HFF-Myc (cell line): Measurements from ENCODE around the gene GDF9.

Experiments used
- DNase-seq: peaks from one replicate; pipeline ENCODE4 v3.0.0-alpha.2; 2011; ENCODE audit warnings: low read depth; ENCODE audit errors: extremely low read depth
- H3K4me3 ChIP-seq: replicated peaks from 2 replicates; pipeline ENCODE4 v1.5.1; 2011; ENCODE audit warnings: low read depth, mild to moderate bottlenecking, control low read depth, low read length
- TF ChIP-seq, protein P1 (sequence below): IDR thresholded peaks from 2 replicates; pipeline ENCODE4 v1.5.1; 2012; ENCODE audit warnings: mild to moderate bottlenecking, low read depth, low read length, control low read depth; ENCODE audit errors: missing control alignments

Gene GDF9

DNA sequence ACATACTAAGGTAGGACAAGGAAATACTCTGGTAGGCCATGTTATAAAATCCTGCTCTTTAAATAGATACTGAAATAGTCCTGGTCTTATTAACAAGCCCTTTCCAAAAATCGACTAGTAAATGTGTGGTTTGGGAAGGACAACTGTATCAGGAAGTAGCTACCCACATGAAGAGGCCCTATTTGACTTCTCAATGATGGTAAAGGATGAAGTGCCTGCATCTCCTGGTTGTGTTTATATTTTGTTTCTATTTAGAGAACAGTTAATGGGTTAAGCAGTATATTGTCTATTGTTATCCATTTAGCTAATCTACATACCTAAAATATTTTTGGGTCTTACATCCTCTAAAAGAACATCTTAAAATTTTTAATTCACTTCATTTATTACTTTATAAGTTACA, 12.5 kb downstream of the GDF9 start:
- TF ChIP-seq, protein P1, sequence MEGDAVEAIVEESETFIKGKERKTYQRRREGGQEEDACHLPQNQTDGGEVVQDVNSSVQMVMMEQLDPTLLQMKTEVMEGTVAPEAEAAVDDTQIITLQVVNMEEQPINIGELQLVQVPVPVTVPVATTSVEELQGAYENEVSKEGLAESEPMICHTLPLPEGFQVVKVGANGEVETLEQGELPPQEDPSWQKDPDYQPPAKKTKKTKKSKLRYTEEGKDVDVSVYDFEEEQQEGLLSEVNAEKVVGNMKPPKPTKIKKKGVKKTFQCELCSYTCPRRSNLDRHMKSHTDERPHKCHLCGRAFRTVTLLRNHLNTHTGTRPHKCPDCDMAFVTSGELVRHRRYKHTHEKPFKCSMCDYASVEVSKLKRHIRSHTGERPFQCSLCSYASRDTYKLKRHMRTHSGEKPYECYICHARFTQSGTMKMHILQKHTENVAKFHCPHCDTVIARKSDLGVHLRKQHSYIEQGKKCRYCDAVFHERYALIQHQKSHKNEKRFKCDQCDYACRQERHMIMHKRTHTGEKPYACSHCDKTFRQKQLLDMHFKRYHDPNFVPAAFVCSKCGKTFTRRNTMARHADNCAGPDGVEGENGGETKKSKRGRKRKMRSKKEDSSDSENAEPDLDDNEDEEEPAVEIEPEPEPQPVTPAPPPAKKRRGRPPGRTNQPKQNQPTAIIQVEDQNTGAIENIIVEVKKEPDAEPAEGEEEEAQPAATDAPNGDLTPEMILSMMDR = no peak
- DNase-seq = no peak
- H3K4me3 ChIP-seq = no peak overlapping the region

DNA sequence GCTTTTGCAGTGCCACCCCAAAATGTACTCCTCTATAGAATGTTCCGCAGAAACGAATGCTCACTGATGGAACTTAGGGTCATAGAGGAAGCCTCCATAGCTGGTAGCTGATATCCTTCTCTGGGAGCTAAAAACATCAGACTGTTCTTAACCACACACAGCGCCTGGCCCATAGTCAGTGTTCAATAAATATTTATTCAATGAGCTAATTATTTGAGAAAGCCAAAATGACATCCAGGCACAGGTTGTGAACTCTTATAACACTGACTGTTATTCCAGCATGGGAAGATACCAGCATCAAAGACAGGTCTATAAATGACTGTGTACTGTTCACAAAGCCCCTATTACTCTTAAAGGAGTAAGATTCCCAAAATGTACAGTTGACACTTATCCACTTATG, 12.9 kb downstream of the GDF9 start:
- no peak overlapping the region for H3K4me3 ChIP-seq

DNA sequence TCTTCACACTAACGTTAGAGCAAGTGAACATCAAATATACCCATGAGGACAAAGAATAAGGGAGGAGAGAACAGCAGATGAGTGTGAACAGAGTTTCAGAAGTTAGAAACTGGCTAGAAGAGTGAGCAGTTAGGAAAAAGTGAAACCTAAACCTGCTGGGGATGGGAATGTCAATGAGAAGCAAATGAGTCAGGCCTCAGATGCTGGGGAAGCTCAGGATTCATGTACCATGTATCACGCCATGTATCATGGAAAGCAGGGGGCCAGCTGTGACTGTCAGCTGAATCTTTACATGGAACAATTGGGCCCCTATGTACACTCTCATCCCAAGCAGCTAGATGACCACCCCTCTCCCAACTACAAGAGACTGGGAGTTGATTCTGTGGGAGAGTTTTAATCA, 16.2 kb downstream of the GDF9 start:
- TF ChIP-seq, protein P1 = no peak
- no peak overlapping the region for H3K4me3 ChIP-seq
- no peak for DNase-seq

More for the DNA sequence above, 12.9 kb downstream of the GDF9 start:
- TF ChIP-seq, protein P1 = no peak
- no peak for DNase-seq

DNA sequence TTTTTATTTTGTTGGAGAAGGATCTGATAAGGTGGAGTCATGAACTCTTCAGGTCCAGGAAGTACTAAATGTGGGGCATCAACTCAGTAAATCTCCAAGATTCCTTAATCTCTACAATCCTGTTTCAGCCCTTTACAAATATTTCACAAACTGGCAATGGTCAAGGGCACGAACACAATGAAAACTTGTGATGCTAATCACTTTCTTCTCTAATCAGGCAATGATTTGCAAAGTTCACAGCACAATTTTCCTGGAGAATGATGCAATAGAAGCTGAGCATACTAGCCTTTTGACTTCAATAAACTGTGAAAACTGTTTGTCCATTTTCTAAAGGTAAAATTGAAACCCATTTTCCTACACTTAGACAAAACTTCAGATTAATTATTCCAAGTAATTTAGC, 16.9 kb downstream of the GDF9 start:
- no peak overlapping the region for H3K4me3 ChIP-seq
- TF ChIP-seq, protein P1 = no peak
- no peak for DNase-seq

DNA sequence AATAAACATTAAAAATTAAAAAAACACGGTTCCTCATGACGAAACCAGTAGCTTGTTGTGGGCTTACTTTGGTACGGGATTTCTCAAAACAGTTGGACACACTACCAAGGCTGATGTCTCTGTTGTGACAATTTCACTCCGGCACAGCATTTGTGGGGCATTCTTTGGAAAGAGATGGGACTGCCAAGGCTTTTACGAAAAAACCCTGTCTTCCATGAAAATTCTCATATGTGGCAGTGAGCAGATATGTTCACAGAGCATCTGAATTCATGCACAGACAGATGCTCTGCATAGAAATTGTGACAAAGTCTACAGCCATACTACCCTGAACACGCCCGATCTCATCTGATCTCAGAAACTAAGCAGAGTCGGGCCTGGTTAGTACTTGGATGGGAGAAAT, 18.0 kb downstream of the GDF9 start:
- TF ChIP-seq, protein P1 = no peak
- no peak for DNase-seq

DNA sequence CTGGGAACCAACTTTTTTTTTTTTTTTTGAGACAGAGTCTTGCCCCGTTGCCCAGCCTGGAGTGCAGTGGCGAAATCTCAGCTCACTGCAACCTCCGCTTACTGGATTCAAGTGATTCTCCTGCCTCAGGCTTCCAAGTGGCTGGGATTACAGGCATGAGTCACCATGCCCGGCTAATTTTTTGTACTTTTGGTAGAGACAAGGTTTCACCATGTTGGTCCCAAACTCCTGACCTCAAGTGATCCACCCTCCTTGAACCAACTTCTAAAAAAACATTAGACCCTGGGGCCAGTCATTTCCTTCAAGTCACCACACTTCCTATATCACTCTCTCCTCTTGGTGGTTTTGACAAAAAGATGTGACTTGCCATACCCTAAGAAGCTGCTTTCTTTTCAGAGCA, 25.0 kb downstream of the GDF9 start:
- no peak for DNase-seq
- TF ChIP-seq, protein P1 = no peak
- H3K4me3 ChIP-seq = no peak overlapping the region

More for the DNA sequence above, 18.0 kb downstream of the GDF9 start:
- no peak overlapping the region for H3K4me3 ChIP-seq

DNA sequence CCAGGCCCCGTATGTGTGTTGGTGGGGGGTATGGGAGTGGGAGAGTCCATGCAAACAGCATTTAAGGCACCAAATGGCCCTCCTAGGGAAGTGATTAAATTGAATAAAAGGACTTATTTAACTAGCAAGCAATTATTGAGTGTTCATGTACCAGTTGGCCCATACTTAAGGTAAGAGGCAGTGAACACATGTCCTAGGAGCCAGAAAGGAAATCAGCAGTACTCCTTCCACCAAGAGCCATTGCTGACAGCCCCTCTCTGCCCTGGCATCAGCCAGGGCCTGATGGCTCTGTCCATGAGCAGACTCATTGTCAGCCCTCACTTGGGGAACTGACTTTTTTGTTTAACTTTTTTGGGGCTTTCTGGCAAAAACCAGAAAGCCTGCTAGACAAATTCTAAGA, 25.4 kb downstream of the GDF9 start:
- TF ChIP-seq, protein P1 = no peak
- DNase-seq = no peak
- no peak overlapping the region for H3K4me3 ChIP-seq
